ENCODE results near the gene ACTL8.

- TF ChIP-seq CTCF (IDR thresholded peaks at IDR 0.05) (no peak), POLR2A (IDR thresholded peaks at IDR 0.05) (no peak), POLR2AphosphoS5 (IDR thresholded peaks at IDR 0.05) (no peak)
Measured at GRCh38 chr1:17777818-17778217, 22.7 kb downstream of the ACTL8 start.
